Esophagus squamous epithelium (tissue), 5 donors: ENCODE results near the gene RNASEL. TPM values are rescaled to one million over a fixed set of nuclear protein-coding genes. Genes with fewer than 3 reads are reported as not detected.

Experiments
- DNase-seq: peaks from one replicate; lab custom pipeline; 2025; lab: John Stamatoyannopoulos, UW
- H3K27ac ChIP-seq, 4 donors: fragments of 200-600 bp; sonication (generic); one replicate each; pipeline ENCODE4 v1.5.1; 2016 to 2019; ENCODE audit warnings: mild to moderate bottlenecking in 1 of 4
- H3K27me3 ChIP-seq, 4 donors: fragments of 200-600 bp; sonication (generic); 1 replicate in 3 of 4; 2 replicates in 1 of 4; pipeline versions ENCODE4 v1.5.1 to v1.6.0; 2017 to 2021; ENCODE audit warnings: antibody characterized with exemption in 1 of 4
- H3K36me3 ChIP-seq, 3 donors: fragments of 200-600 bp; sonication (generic); one replicate each; pipeline ENCODE4 v1.5.1; 2016 to 2019
- H3K4me1 ChIP-seq, 3 donors: fragments of 200-600 bp; sonication (generic); one replicate each; pipeline ENCODE4 v1.5.1; 2017 to 2019
- H3K4me3 ChIP-seq, 4 donors: fragments of 200-600 bp; sonication (generic); 1 replicate in 3 of 4; 2 replicates in 1 of 4; pipeline ENCODE4 v1.5.1; 2016 to 2019; ENCODE audit warnings: mild to moderate bottlenecking in 2 of 4, moderate library complexity in 1 of 4
- H3K9me3 ChIP-seq, 3 donors: fragments of 200-600 bp; sonication (generic); one replicate each; pipeline ENCODE4 v1.5.1; 2016 to 2019
- POLR2A ChIP-seq, 4 donors: fragments of 450-650 bp; IDR thresholded peaks; one replicate each; pipeline ENCODE4 v1.6.1; 2017; ENCODE audit warnings: antibody characterized with exemption in 4 of 4, mild to moderate bottlenecking in 4 of 4, moderate library complexity in 3 of 4
- WGBS, 2 donors: methylation state at CpG; one replicate each; pipeline ENCODE4 v1.1.5; 2018; 5-methylcytosine and 5-hydroxymethylcytosine counted together
- intact Hi-C: fragments of 100-400 bp; cut with DNase I; formaldehyde crosslinking; loops from one replicate; pipeline ENCODE4 v1.15.0; 2022
- total RNA-seq, 4 donors: library from RNA; depleted of rRNA; stranded (reverse); fragments of >200 nt; gene quantifications; one replicate each; pipeline ENCODE4 v1.1.0, GENCODE V29; 2016
- TF ChIP-seq, protein P1 (sequence below), 6 experiments: fragments of 450-650 bp in 4 of 6; fragments of 200-600 bp in 2 of 6; sonication (generic) in 2 of 6; IDR thresholded peaks; one replicate each; pipeline ENCODE4 v1.5.1; 2016 to 2019; ENCODE audit warnings: antibody characterized with exemption in 6 of 6, mild to moderate bottlenecking in 4 of 6, moderate library complexity in 4 of 6
- donor health status: DM: yes; HTN: yes; CAD: no.

Gene RNASEL
- total RNA-seq, 4 donors from 2014 or later = 5.6 to 9.5 (median 7.5) TPM

DNA sequence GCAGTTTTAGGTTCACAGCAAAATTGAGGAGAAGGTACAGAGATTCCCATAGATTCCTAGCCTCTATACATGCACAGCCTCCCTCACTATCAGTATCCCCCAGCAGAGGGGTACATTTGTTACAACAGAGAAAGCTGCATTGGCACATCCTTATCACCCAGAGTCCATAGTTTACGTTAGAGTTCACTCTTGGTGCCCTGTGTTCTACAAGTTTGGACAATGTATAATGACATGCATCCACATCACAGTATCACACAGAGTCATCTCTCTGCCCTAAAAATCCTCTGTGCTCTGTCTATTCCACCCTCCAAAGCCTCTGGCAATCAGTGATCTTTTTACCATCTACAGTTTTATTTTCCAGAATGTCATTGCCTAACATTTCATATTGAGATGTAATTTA, 37.5 kb upstream of the RNASEL start:
- TF ChIP-seq, protein P1, sequence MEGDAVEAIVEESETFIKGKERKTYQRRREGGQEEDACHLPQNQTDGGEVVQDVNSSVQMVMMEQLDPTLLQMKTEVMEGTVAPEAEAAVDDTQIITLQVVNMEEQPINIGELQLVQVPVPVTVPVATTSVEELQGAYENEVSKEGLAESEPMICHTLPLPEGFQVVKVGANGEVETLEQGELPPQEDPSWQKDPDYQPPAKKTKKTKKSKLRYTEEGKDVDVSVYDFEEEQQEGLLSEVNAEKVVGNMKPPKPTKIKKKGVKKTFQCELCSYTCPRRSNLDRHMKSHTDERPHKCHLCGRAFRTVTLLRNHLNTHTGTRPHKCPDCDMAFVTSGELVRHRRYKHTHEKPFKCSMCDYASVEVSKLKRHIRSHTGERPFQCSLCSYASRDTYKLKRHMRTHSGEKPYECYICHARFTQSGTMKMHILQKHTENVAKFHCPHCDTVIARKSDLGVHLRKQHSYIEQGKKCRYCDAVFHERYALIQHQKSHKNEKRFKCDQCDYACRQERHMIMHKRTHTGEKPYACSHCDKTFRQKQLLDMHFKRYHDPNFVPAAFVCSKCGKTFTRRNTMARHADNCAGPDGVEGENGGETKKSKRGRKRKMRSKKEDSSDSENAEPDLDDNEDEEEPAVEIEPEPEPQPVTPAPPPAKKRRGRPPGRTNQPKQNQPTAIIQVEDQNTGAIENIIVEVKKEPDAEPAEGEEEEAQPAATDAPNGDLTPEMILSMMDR (IDR thresholded peaks at IDR 0.05) = no peak
- TF ChIP-seq POLR2A (IDR thresholded peaks at IDR 0.05) = no peak
- Histone ChIP-seq H3K9me3 (no peaks in the 10 kb centered on the region), H3K36me3 (no peaks in the 10 kb centered on the region), H3K4me3 (no peak overlapping the region), H3K4me1 (peaks cover 0 to 38% (median 0%) of the 10 kb centered on the region in 3 donors), H3K27me3 (no peaks in the 10 kb centered on the region), H3K27ac (no peak overlapping the region)
- intact Hi-C loops = no loop called here
- no peak for DNase-seq
- 50 to 53% methylated on average over 1 of the region's 1 CpG for WGBS, 2 donors

- H3K9me3 ChIP-seq = no peaks in the 10 kb centered on the region
- DNase-seq = no peak
- H3K4me1 ChIP-seq = peaks cover 0 to 38% (median 0%) of the 10 kb centered on the region in 3 donors
- 19 to 53% methylated on average over 1 of the region's 1 CpG for whole genome bisulfite sequencing, 2 donors
- no peak overlapping the region for H3K27ac ChIP-seq
- no peaks in the 10 kb centered on the region for H3K27me3 ChIP-seq
- H3K36me3 ChIP-seq = no peaks in the 10 kb centered on the region
- no peak overlapping the region for H3K4me3 ChIP-seq
- TF ChIP-seq, protein P1 (IDR thresholded peaks at IDR 0.05) = no peak
- no peak for TF ChIP-seq POLR2A (IDR thresholded peaks at IDR 0.05)
- intact Hi-C loops = no loop called here
Observed at GRCh38 chr1:182625719-182626504, 36.9 kb upstream of the RNASEL start.

- Histone ChIP-seq H3K4me1 (peaks cover 0 to 35% (median 0%) of the 10 kb centered on the region in 3 donors), H3K27ac (no peak overlapping the region), H3K9me3 (no peaks in the 10 kb centered on the region), H3K4me3 (no peak overlapping the region), H3K36me3 (no peaks in the 10 kb centered on the region), H3K27me3 (no peaks in the 10 kb centered on the region)
- TF ChIP-seq, protein P1 (IDR thresholded peaks at IDR 0.05) = no peak
- no peak for TF ChIP-seq POLR2A (IDR thresholded peaks at IDR 0.05)
- intact Hi-C loops = no loop called here
- 66 to 80% methylated on average over 3 of the region's 3 CpGs for WGBS, 2 donors
- no peak for DNase-seq
Observed at GRCh38 chr1:182625024-182625423, 36.0 kb upstream of the RNASEL start.

- TF ChIP-seq POLR2A (IDR thresholded peaks at IDR 0.05) = no peak
- TF ChIP-seq, protein P1 (IDR thresholded peaks at IDR 0.05) = no peak
- H3K9me3 ChIP-seq = no peaks in the 10 kb centered on the region
- H3K27me3 ChIP-seq = no peaks in the 10 kb centered on the region
- peaks cover 0 to 32% (median 0%) of the 10 kb centered on the region in 3 donors for H3K4me1 ChIP-seq
- H3K36me3 ChIP-seq = no peaks in the 10 kb centered on the region
- no peak for DNase-seq
- no peak overlapping the region for H3K27ac ChIP-seq
- no peak overlapping the region for H3K4me3 ChIP-seq
- WGBS, 2 donors = 0 to 18% methylated on average over 1 of the region's 1 CpG
- intact Hi-C loops = no loop called here
Observed at GRCh38 chr1:182624577-182624976, 35.5 kb upstream of the RNASEL start.

DNA sequence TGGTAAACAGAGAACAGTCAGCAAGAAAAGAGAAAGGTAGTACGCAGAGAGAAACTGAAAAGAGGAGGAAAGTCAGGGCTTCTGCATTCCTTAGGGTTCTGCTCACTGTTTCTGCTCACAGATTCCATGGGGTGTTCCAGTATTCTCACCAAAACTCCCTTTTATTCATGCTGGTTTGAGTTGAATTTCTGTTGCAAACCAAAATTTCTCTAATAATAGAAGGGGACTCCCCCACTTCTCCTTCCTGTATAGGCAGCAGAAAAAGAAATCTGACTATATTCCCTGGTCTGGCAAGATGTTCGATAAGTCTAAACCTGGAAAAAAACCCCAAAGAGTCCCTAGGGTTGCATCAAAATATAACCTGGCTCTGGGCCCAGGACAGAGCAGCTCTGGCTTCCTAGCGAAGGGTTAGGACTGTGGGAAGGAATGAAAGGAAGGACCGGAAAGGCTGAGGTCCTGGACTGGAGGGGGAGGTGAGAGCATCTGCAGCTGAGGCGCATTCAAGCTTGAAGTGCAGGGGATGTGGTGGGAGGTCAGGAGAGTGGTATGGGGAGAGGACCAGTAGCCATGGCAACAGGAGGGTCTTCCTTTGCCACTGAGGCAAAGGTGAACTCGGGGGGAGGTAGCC, 34.0 kb upstream of the RNASEL start:
- Histone ChIP-seq H3K4me3 (no peak overlapping the region), H3K27ac (no peak overlapping the region), H3K4me1 (peaks cover 0 to 34% (median 0%) of the 10 kb centered on the region in 3 donors), H3K27me3 (no peaks in the 10 kb centered on the region), H3K9me3 (no peaks in the 10 kb centered on the region), H3K36me3 (no peaks in the 10 kb centered on the region)
- 35 to 56% methylated on average over 6 of the region's 6 CpGs for WGBS, 2 donors
- intact Hi-C loops = no loop called here
- no peak for TF ChIP-seq POLR2A (IDR thresholded peaks at IDR 0.05)
- TF ChIP-seq, protein P1 (IDR thresholded peaks at IDR 0.05) = no peak
- no peak for DNase-seq
